Endometrial microvascular endothelial cells (primary cell): ENCODE results near the gene CCKAR. TPM values are rescaled to one million over a fixed set of nuclear protein-coding genes. Genes with fewer than 3 reads are reported as not detected.

ENCODE experiments used
- in situ Hi-C: cut with HindIII; loops from 2 replicates; pipeline ENCODE4 v1.10.0; 2017; ENCODE audit warnings: low sequenced_read_pairs, low pct_unique_long_range_greater_than_20kb; ENCODE audit errors: inconsistent ontology term
- total RNA-seq: library from RNA; depleted of rRNA; stranded (reverse); fragments of >200 nt; gene quantifications from one replicate; pipeline ENCODE4 v1.2.3, GENCODE V29; 2015; ENCODE audit errors: inconsistent ontology term

The CCKAR gene
- total RNA-seq, 1 donor from 2014 or later = not detected

DNA sequence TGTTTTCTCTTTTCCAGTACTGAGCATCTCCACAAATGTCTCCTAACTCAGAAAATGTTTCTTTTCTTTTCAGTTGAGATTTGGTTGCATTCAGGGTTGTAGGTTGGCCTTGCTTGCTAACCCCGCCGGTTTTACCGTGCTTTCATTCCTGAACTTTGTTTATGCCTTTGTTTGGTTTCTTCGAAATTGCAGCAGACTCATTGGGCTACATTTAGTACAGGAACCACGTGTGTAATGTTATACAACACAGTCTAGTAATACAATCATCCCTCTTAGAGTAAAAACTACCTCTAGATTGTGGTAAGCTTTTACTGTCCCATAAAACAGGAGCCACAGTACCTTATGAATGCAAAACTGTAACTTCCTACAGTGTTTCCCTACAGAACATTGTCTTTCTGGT is 57.9 kb downstream of the CCKAR start:
- in situ Hi-C loops = no loop called here

DNA sequence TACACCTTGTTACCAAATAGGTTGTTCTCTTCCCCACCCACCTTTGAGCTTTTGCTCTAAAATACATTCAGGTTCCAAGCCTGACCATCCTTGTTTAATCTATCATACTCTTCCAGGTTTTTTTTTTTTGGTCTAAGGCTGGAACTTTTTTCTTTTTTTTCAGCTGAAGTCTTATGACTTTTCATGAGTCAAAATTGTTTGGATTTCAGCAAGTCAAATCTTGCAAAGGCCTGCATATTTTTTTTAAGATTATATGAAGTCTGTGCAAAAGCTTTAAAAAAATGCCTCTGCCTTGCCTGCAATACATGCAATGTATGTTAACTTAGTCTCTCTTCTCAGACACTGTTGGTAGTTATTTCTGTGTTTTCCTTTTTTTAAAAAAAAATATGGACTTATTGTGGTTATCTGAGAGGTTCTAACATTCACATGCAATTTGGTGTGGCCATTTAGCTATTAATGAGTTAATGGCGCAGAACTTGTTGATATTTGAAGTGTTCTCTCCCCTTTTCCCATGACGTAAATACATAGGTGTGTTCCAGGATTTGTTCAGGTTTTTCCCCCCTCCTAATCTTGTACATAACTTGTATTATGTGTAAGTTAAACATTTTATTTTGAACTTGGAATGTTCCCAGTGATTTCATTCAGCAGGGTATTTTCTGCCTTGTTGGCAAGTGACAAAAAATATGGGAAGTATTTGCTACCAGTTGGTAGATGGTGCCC is 58.7 kb downstream of the CCKAR start:
- in situ Hi-C loops = no loop called here

Other genes starting within 250 kb of the CCKAR start
- 23.0 TPM for gene RBPJ, start 169.5 kb downstream of the CCKAR start, total RNA-seq
- 4.2 TPM for gene TBC1D19, start 93.6 kb upstream of the CCKAR start, total RNA-seq